CD4-positive, alpha-beta T cell (primary cell): ENCODE measurements around the gene POU2F2. TPM values are rescaled to one million over a fixed set of nuclear protein-coding genes. Genes with fewer than 3 reads are reported as not detected.

Experiments
- ATAC-seq: fragments of 200-7000 bp; cut with Tn5 transposase; one replicate; pipeline ENCODE4 v1.10.0; 2022; ENCODE audit warnings: mild to moderate bottlenecking; ENCODE audit not compliant: poor library complexity
- CTCF ChIA-PET: fragments of 350-600 bp; sonication (Branson Sonifier 250); formaldehyde crosslinking; loops from one replicate; lab custom pipeline; 2021; ENCODE audit warnings: antibody characterized with exemption, inconsistent platforms; lab: Charles Lee
- POLR2A ChIA-PET: fragments of 350-600 bp; sonication (Branson Sonifier 250); formaldehyde crosslinking; loops from one replicate; lab custom pipeline; 2021; ENCODE audit warnings: antibody characterized with exemption, inconsistent platforms; lab: Charles Lee
- DNase-seq, 14 experiments: peaks; one replicate each; pipeline ENCODE4 v3.0.0-alpha.2; 2013 to 2020; ENCODE audit warnings: mixed read lengths in 2 of 14
- H3K27ac ChIP-seq, 2 donors: one replicate each; pipeline versions ENCODE4 v1.5.1 to v1.7.0; 2013; ENCODE audit warnings: low read length in 2 of 2, low read depth in 1 of 2, mild to moderate bottlenecking in 1 of 2
- H3K27me3 ChIP-seq, 2 experiments: 1 replicate in 1 of 2; 2 replicates in 1 of 2; pipeline versions ENCODE4 v1.6.1 to v1.7.0; 2013; ENCODE audit warnings: low read length in 2 of 2, control low read depth in 1 of 2, mild to moderate bottlenecking in 1 of 2, moderate library complexity in 1 of 2; ENCODE audit not compliant: insufficient read depth in 2 of 2, control insufficient read depth in 1 of 2
- H3K36me3 ChIP-seq: one replicate; pipeline ENCODE4 v1.6.1; 2013; ENCODE audit warnings: low read length, control low read depth; ENCODE audit not compliant: insufficient read depth
- H3K4me1 ChIP-seq: one replicate; pipeline ENCODE4 v1.6.1; 2013; ENCODE audit warnings: low read length, control low read depth; ENCODE audit not compliant: insufficient read depth
- H3K4me3 ChIP-seq: one replicate; pipeline ENCODE4 v1.5.1; 2013; ENCODE audit warnings: mild to moderate bottlenecking, low read length, moderate library complexity
- H3K9me3 ChIP-seq, 2 experiments: 1 replicate in 1 of 2; 2 replicates in 1 of 2; pipeline versions ENCODE4 v1.6.1 to v1.7.0; 2013; ENCODE audit warnings: low read length in 2 of 2, mild to moderate bottlenecking in 2 of 2, control low read depth in 1 of 2, moderate library complexity in 1 of 2; ENCODE audit not compliant: control insufficient read depth in 1 of 2, insufficient read depth in 1 of 2
- H3K27ac Mint-ChIP-seq: one replicate; pipeline ENCODE4 v1.8.0; 2020; ENCODE audit warnings: mixed read lengths
- H3K27me3 Mint-ChIP-seq: one replicate; pipeline ENCODE4 v1.8.0; 2021; ENCODE audit warnings: mixed read lengths
- H3K36me3 Mint-ChIP-seq: one replicate; pipeline ENCODE4 v1.8.0; 2021; ENCODE audit warnings: low read depth, mixed read lengths
- H3K4me1 Mint-ChIP-seq: one replicate; pipeline ENCODE4 v1.8.0; 2021; ENCODE audit warnings: low read depth, mixed read lengths
- H3K4me3 Mint-ChIP-seq: one replicate; pipeline ENCODE4 v1.8.0; 2020; ENCODE audit warnings: mild to moderate bottlenecking, mixed read lengths
- H3K9me3 Mint-ChIP-seq: one replicate; pipeline ENCODE4 v1.8.0; 2020; ENCODE audit warnings: mixed read lengths
- CTCF ChIP-seq: fragments of 200-600 bp; IDR thresholded peaks from one replicate; pipeline ENCODE4 v1.8.0; 2022; ENCODE audit warnings: antibody characterized with exemption, mild to moderate bottlenecking
- intact Hi-C, 2 experiments: fragments of 100-400 bp; cut with DNase I in 1 of 2; cut with micrococcal nuclease in 1 of 2; formaldehyde crosslinking; loops; one replicate each; pipeline versions ENCODE4 v1.15.1 to v1.9.0; 2023 to 2025; cut with DNase I, micrococcal nuclease
- total RNA-seq, 174 experiments: library from RNA in 2 of 174; stranded (reverse) in 2 of 174; gene quantifications; one replicate each; pipeline ENCODE4 v1.2.3 and lab custom pipeline; 2021 to 2026

POU2F2 gene
- total RNA-seq, 2 experiments from 2014 or later, result 18.6 to 19.9 TPM

DNA sequence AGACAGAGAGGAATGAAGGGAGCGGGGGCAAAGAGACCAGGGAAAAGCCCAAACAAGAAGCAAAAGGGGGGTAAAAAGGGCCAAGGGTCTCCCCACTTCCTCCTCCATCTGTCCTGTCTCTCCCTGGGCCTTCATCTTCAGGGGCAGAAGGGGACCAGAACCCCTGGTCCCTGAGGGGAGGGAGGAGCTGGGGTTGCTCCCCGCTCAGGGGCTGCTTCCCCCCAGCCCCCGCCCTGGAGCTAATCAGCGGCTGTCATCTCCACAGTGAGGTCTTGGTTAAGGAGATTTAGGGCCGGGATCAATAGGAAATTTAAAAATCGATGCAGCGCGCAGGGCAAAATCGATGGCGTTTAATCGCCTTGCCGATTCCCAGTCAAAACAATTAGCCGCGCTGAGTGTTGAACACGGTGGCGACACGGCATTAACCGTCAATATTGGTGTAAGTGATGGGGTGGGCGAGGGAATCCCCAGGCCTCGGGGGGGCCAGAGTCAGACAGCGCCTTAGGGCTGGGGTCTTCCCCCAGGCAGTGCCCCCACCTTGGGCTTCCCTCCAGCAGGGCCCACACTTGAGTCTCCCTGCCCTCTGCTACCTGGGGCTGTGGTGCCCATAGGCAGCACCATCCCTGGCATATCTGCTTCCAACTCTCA lies 29.5 kb upstream of the POU2F2 start:
- no peaks in the 10 kb centered on the region for H3K9me3 Mint-ChIP-seq
- Histone ChIP-seq H3K4me1 (no peaks in the 10 kb centered on the region), H3K4me3 (no peak overlapping the region), H3K27me3 (no peaks in the 10 kb centered on the region), H3K9me3 (peaks cover 0 to 3% of the 10 kb centered on the region in 2 experiments), H3K27ac (no peak overlapping the region), H3K36me3 (no peaks in the 10 kb centered on the region)
- H3K27me3 Mint-ChIP-seq, result no peaks in the 10 kb centered on the region
- H3K4me3 Mint-ChIP-seq, result no peak overlapping the region
- DNase-seq (no peak), ATAC-seq (no peak)
- TF ChIP-seq CTCF, result no peak
- H3K27ac Mint-ChIP-seq, result no peak overlapping the region
- ChIA-PET CTCF (no interaction called here), POLR2A (no interaction called here)
- intact Hi-C loops, result no loop called here
- H3K4me1 Mint-ChIP-seq, result no peaks in the 10 kb centered on the region
- no peaks in the 10 kb centered on the region for H3K36me3 Mint-ChIP-seq

DNA sequence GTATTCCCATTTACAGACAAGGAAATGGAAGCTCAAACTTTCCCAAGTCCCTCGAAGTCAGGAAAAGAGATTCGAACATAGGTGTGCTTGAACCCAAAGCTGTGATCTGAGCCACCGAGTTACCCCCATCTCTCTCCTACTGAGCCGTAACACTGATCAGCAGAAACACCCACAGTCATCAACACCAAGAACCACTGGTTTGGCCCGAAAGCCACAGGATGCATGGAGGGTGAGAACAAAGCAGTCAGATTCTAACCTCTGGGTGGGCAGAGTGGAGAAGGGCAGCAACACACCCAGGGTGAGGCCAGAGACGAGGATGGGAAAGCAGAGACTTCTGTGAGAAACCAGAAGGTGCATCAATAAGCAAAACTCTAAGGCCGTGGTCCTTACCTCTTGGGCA lies 27.7 kb upstream of the POU2F2 start:
- H3K9me3 Mint-ChIP-seq, result no peaks in the 10 kb centered on the region
- POLR2A ChIA-PET, result no interaction called here
- no peak for TF ChIP-seq CTCF
- H3K4me1 Mint-ChIP-seq, result peaks cover 6% of the 10 kb centered on the region
- H3K27ac Mint-ChIP-seq, result no peak overlapping the region
- Histone ChIP-seq H3K36me3 (no peaks in the 10 kb centered on the region), H3K27ac (no peak overlapping the region), H3K4me3 (no peak overlapping the region), H3K4me1 (peaks cover 8% of the 10 kb centered on the region), H3K27me3 (no peaks in the 10 kb centered on the region), H3K9me3 (peaks cover 0 to 3% of the 10 kb centered on the region in 2 experiments)
- H3K36me3 Mint-ChIP-seq, result no peaks in the 10 kb centered on the region
- no peak overlapping the region for H3K4me3 Mint-ChIP-seq
- ATAC-seq, result no peak
- CTCF ChIA-PET, result no interaction called here
- no peaks in the 10 kb centered on the region for H3K27me3 Mint-ChIP-seq
- intact Hi-C loops, result no loop called here
- DNase-seq, result peak in 1 of 14 experiments; percentile 33

DNA sequence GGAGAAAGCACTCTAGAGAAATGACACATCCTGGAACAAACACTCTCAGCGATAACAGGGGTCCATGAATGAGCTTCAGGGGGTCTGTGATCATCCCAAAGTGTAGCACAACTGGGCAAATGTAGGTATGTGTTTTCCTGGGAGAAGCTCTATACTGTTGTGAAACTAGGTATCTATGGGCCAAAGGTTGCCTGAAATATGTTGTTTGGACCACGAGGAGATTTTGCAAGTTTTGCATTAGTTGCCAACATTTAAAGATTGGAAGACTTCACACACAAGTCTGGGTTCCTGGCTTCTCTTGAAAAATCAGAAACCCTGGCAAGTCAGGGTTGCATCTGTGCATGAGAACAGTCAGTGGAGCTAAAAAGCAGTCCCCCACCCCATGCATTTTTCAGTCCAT lies 26.7 kb upstream of the POU2F2 start:
- Mint-ChIP-seq H3K36me3 (no peaks in the 10 kb centered on the region), H3K9me3 (no peaks in the 10 kb centered on the region), H3K27ac (no peak overlapping the region), H3K4me3 (no peak overlapping the region), H3K27me3 (no peaks in the 10 kb centered on the region), H3K4me1 (peaks cover 15% of the 10 kb centered on the region)
- peaks cover 0 to 3% of the 10 kb centered on the region in 2 experiments for H3K9me3 ChIP-seq
- no peak for TF ChIP-seq CTCF
- DNase-seq (no peak), ATAC-seq (no peak)
- H3K4me3 ChIP-seq, result no peak overlapping the region
- intact Hi-C loops, result no loop called here
- CTCF ChIA-PET, result no interaction called here
- no peaks in the 10 kb centered on the region for H3K36me3 ChIP-seq
- POLR2A ChIA-PET, result no interaction called here
- no peak overlapping the region for H3K27ac ChIP-seq
- H3K27me3 ChIP-seq, result no peaks in the 10 kb centered on the region
- peaks cover 17% of the 10 kb centered on the region for H3K4me1 ChIP-seq
